ENCODE data around the gene THG1L.

- TF ChIP-seq CTCF (conservative IDR thresholded peaks at IDR 0.05; ENCODE audit: low read length): peak; percentile 61
- TF ChIP-seq EZH2phosphoT487 (IDR thresholded peaks at IDR 0.05; ENCODE audit: borderline replicate concordance): no peak
These were observed 9.0 kb downstream of the THG1L start for GRCh38 chr5:157740229-157740610.
